HG03575 (cell line): Measurements from ENCODE around the gene POLDIP2.

ENCODE experiments used
- ATAC-seq: cut with Tn5 transposase; IDR thresholded peaks from one replicate; pipeline ENCODE4 v1.9.1; 2021; ENCODE audit not compliant: unreplicated experiment, insufficient number of reproducible peaks, low FRiP score; ENCODE audit errors: extremely low read depth

The POLDIP2 gene

DNA sequence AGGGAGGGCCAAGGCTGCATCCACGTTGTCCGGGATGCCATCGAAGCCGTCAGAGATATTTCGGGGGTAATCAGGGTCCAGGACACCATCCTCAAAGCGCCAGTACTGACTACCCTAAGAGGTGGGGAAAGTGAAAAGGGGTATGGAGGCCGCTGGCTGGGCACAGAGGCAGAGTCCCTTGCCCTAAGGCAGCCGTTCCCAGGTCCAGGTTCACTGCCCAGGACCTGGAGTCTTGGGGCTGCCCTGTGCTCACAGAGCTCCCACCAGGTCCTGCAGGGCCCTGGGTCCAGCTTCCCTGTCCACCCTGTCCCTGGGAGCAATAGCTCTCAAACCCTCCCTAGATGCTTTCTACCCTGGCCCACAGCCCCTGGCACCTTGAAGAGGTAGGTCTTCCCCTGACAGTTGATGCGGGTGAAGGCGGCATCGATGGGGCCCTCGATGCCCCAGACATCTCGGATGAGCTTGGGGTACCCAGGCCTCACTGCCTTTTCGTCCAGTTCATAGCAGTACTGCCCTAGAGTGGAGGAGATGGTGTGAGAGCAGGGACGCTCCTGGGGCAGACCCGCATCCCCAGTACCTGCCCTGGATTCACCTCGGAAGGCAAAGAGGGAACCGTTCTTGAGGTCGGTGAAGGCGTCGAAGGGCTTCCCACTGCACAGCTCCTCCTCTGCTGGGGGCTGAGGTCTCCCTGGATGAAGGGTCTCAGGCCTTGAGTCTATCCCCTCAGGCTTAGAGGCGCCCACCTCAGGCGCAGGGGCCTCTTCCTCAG lies 11.8 kb upstream of the POLDIP2 start:
- no peak for ATAC-seq

DNA sequence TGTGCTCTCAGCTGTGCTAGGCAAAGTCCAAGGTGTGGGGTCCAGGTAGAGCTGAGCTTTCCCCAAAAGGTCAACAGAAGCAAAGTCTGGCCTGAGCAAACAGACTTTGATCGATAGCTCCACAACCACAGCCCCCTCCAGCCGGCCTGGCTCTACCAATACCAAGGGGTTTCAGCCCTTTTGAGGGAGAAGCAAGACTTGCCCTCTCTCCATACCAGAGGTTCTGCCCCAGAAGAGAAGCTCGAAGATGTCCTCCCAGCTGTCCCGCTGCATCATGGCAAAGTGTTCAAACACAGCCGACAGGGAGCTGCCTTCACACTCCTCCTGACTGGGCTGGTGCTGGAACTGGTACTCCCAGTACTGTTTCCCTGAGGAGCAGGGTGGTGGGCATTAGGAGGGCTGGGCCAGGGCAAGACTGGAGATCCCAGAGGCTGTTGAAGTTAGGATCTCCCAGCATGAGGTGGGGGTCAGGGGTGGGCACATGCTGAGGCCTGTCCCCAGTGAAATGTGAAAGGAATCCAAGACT lies 11.0 kb upstream of the POLDIP2 start:
- ATAC-seq, result no peak

DNA sequence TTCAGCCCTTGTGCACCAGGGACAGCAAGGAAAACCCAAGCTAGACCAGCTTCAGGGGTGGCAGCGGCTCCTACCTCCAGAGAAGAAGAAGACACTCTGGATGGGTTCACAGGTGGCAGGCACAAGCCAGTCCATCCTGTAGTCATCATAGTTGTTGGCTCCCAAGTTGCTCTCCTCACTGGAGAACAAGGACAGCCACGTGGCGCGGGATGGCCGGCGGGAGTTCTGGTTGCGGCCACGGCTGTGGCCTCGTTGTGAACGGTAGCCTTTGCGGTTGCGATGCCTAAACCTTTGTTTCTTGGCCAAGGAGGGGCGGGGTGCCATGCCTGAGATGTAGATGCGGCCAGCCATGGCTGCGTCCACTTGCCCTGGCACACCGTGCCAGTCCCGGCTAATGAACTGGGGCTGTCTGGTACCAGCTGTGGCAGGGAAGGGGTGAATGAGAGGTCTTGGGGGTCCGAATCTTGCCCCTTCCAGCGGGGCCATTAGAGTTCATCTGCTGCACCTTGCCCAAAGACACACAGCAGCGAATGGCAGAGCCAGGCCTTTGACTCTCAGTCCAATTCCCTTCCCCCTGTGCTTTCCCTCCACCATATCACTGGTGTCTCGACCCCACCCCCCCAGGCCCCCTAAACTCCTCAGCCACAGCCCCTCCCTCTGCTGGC lies 10.4 kb upstream of the POLDIP2 start:
- ATAC-seq, result no peak

DNA sequence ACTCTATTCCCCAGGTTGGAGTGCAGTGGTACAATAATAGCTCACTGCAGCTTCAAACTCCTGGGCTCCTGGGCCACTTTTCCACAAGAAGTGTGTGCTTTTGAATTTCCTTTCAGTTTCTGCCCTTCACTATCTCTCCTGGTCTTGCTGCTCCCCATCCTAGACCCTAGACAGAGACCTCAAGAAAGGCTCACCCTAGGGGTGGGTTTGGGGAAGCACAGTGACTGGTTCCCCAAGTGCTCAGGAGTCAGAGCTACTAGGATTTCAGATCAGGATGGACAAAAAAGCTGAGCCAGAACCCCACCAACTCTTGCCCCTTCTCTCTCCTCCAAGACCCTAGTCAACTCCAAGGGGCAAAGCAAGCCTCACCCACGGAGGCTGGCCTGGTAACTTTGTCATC lies 9.3 kb upstream of the POLDIP2 start:
- no peak for ATAC-seq

DNA sequence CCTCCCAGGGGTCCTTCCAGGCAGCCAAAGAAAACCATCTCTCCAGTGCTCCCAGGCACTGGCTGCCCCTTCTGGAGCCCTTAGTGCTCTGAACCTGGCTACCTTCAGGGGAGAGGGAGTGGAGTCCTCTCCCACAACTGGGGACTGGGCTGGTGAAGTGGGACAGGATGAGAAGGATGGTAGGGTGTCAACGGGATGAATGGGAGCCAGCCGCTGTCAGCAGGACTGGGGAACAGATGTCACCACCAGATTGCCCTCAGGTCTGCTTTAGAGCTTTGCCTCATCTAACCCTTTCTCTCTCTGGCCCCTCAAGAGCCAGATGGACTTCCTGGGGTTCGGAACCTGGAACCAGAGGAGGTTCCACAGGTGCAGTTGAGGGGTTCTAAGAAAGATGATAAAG lies 8.2 kb upstream of the POLDIP2 start:
- ATAC-seq, result no peak

DNA sequence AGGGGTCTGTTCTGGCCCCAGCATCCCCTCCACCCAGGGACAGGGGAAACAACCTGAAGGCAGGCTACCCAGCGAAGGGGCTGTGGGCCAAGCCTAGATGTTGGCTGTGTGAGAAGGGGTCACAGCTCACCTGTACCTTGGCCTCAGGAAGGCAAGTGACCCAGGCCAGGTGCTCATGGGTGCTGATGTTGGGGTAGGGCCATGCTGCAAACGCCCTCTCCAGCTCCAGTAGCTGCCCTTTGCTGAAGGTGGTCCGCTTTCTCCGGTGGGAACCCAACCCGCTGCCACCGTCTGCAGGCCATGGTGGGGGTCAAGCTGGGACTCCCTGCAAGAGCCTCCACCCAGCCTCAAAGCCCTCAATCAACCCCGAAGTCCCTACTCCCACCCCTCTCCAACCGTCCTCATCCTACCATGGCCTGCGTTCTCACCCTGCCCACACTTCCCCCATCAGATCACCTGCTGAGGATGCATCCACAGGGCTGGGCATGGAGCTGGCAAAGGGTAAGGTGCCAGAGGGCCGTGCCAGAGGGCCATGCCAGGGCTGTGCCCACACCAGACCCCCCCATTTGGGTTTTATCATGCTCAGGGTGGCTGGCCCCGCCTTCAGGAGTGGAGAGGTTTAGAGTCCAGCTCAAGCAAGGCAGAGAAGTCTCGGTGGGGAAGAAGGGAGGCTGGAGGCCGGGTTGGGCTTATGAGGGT lies 7.5 kb upstream of the POLDIP2 start, which contains the start of gene SEBOX:
TSS of gene SEBOX (minus strand) at position 535 of the 699 bp plus-strand sequence. CDS start at position 487, 48 bp downstream.
- ATAC-seq, result no peak

DNA sequence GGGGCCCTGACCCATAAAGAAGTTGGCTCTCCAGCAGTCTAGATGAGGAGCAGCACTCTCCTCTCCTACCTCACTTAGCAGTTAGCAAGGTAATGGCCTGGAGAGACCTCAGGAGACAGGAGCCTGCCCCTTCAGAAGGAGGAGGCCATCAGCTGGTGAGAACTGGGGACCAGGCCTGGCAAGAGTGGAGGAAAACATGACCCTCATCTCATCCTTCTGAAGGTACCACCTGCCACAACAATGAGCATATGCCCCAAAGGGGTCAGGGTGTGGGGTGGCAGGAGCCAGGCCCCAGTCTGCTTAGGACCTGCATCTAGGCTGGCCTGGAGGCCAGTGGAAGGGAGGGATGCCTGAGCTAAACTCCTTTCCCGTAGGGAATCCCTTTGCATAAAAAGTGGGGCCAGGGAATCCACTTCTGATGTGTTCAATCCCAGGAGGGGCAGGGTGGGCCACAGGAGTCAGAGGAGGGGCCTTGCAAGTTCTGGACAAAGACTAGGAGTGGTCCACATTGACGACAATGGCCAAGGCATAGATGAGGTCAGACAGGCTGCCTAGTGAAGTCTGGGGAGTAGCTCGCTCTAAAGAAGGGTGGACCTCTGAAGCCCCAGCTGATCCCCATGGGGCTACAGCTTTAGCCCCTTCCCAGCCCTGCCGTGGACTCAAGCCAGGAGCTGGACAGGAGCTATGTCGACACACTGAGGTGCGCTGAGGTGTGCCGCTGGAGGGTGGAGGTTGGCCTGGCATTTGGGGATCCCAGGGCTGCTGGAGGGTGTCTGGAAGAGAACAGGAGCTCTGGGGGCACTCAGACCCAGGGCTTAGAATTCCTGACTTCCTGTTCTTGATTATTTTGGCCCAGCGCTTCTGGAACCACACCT lies 6.7 kb upstream of the POLDIP2 start:
- no peak for ATAC-seq

DNA sequence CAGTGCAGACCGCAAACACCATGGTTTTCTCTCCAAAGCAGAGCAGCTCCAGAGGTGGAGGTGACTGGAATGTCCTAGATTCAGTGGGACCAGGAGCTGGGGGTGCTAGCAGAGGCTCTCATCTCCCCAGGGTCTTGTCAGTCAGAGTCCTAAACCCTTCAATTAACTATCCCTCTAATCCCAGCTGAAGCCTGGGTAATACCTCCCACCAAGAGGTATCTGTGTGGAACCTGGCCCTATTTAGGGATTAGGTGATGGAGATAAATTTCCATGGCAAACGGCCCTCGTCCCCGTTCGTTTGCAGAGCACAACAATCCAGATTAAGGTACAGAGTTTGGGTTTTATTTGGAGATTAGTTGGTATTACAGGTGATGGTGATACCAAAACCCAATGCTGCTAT lies 5.9 kb upstream of the POLDIP2 start:
- ATAC-seq, result no peak

DNA sequence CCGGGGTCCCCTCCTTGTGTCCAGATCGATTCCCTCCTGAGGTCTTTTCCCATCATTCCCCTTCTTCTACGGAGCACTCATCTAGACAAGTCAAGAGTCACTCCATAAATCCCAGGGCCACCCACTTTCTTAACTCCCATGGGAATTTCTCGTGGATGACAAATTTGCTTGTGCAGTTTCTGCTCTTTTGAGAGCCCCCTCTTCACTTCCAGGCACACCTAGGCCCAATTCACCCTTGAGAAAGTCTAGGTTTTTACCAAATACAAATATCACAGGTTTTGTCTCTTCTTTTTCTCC lies 522 bp upstream of the POLDIP2 start:
- no peak for ATAC-seq

DNA sequence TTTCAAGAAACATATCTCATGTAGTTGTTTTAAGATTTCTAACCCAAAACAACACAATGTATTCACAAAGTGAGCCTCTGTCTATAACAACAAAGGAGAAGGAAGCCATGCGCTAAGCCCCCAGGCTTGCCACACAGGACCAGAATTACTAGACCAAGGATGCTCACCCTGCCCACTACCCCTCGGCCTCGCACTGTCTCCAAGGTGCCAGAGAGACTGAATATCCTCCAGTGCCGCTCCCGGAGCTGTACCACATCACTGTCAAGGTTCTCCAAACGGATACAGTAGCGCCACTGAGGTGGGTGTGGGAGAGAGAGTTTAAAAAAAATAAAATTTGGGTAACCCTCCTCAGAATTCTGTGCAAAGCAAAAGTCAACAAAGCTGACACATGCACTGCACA lies 7.1 kb downstream of the POLDIP2 start:
- no peak for ATAC-seq

DNA sequence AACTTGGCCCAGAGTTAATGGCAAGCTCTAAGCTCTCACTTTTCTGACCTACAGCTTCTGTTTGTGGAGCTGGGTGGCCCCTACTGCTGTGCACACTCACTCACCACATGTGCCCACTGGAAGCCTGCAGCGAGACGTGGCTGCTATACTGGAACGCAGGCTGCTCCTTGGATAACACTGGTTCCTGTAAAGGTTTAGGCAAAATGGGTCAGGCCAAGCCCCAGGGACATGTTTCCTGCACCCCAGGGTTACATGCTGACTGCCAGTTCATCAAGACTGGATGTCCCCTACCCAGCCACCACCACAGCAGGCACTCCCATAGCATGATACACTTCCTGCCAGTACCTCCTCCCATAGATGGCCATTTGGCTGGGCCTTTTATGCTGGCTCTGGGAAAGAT lies 8.3 kb downstream of the POLDIP2 start:
- no peak for ATAC-seq

DNA sequence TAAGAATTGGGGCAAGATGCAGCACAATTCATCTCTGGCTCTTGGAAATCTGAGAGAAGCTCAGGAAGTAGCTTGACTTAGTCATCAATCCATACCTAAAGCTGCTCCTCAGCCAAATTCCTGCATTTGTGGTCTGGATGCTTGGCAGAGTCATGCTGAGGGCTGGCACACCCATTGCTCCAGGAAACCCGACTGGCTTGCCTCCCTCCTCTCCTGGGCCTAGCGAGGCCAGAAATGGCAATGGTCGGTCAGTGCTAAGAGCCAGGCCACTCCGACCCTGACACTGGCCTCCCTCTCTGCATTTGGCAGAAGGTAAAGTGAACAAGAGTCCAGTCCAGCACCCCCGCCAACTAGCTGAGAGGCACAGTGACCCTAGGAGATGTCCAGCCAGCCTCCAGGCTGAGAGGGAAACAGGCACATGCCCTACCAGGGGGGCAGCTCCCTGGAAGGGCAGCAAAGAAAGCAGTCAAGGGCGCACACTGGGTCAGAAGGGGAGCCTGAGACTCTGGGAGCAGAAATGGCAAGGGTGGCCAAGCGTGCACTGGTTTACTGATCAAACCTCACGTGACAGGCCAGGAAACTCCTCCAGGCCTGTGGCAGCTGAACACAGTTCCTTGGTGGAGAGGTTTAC lies 10.0 kb downstream of the POLDIP2 start:
- no peak for ATAC-seq

DNA sequence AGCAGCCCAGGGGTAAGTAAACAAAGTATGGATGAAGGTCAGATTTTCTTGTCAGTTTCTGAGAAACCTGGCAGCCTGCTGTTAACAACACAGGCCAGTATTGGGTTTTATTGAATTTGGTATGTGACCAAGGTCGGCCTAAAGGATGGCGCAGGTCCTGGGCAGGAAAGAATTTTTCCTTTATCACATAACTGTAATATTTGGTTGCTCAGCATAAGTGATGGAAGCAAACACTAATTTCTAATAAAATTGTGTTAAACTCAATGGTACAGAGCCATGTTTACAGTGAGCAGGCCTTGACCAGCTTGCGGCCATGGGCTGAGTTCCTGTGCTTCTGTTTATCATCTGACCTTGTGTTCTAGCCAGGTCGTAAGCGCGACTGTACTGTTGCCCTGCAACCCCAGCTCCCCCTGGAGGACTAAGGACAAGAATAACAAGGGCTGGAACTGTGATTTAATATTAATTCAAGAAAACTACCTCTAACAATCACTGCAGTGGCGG lies 10.5 kb downstream of the POLDIP2 start:
- ATAC-seq, result no peak

DNA sequence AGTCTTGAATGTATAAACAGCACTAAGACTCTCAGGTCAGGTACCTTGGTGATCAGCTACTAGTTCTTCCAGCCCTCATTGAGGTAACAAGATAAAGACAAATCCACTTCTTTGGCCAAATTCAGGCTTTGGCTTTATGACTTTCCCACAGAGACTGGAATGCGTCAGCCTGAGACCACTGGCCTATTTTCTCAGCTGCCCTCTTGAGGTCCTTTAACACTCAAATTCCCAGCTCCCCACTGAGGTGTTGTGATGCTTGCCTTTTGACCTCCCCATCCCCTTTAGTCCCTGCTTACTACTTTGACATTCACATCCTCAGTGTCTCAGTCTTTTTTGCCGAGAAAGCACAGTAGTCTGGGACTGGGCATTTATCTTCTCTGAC lies 11.1 kb downstream of the POLDIP2 start:
- ATAC-seq, result no peak

DNA sequence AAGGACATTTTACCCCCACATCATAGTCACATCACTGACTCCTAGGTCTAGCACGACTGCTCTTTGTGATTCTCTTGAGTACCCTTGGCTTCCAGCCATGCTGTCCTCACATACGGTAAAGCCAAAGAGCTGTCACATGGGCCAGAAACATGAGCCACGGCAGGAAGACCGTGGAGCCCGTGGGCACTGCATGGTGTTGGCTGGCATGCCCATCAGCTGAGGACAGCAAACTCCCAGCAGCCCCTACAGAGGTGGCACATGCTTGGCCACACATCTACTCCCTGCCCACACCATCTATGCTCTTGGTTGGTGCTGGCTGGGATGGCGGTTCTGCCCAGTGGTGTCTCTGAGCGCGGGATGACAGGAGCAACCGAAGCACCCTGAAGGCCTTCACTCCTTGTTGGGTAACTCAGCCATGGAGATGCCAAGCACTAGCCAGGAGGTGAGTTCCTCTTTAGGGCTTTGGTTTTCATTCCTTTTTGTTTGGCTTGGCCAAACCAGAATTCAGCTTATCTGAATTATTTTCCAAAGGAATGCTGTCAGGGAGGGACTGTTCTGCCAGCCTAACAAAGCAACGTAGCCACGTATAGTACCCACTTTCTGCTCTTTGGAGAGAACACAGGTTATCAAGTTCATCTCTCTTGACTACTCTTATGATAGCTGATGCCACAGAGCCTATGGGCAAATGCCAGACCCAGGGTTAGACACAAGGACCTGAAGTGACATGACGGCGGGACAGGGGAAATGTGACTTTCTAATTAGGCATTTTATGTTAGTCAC lies 11.7 kb downstream of the POLDIP2 start:
- ATAC-seq, result no peak

DNA sequence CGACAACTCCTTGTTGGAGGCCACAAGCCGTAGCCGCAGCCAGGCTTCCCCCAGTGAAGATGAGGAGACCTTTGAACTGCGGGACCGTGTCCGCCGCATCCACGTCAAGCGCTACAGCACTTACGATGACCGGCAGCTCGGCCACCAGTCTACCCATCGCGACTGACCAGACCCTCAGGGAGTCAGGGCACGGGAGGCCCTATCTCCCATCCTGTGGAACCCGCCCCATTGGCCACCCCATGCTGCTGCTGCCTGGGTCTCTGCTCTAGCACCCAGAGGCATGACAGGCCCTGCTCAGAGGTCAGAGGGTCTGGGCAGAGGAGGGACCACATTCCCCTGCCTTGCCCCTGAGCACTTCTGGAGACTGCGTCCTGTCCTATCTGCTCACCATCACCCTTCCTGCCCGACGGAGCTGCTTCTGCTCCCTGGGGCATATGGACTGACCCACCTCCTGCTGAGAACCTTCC lies 12.9 kb downstream of the POLDIP2 start:
- no peak for ATAC-seq

DNA sequence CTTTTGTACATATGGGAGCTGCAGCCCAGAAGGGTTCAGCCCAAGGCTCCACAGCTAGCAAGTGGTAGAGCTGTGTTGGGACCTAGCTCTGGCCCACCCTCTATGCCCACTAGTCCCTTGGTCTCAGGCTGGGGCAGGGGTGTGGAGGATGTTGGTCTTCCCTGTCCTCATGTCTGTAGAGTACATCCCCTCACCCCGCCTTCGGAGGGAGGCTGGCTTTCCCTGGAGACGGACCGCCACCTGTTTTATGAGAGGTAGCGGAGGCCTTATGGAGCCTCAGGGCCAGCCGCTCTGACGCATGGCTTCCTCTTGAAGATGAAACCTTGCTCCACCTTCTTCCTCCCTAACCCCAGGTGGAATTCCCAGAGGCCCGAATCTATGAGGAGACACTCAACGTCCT lies 13.3 kb downstream of the POLDIP2 start:
- no peak for ATAC-seq

DNA sequence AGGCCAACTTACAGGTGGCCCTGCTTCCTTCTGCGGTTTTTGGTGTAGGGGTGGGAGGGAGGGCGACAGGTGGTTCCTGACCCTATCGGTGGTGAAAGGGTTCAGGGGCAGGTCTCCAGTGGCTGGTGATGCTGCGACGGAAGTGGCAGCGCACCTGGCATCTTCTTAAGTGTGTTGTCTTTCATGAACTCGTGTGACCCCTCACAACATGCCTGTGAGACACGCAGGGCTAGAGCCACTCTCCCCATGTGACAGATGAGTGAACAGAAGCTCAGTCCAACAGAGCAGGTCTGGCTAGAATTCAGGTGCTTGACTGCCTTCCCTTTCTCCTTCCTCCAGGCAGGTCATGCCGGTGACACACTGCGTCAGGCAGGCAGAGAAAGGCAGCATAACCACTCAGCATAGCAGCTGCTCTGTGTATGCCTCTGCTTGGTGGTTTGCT lies 13.8 kb downstream of the POLDIP2 start:
- ATAC-seq, result no peak
